WI38 (cell line): Measurements from ENCODE around the gene TBCK.
"Not testable (repeated sequence)": the region's sequence is repeated elsewhere in the genome, so short reads cannot be mapped to it uniquely, and the experiment has no call there.

Experiments
- H3K4me3 ChIP-seq: 2 replicates; pipeline ENCODE4 v1.5.1; 2011; ENCODE audit warnings: low read depth, mild to moderate bottlenecking, control low read depth, low read length
- TF ChIP-seq, protein P1 (sequence below): IDR thresholded peaks from 2 replicates; pipeline ENCODE4 v1.5.1; 2012; ENCODE audit warnings: low read depth, mild to moderate bottlenecking, control low read depth, low read length

Gene TBCK

GRCh38 chr4:106337916-106338315 is 21.9 kb upstream of the TBCK start:
- TF ChIP-seq, protein P1, sequence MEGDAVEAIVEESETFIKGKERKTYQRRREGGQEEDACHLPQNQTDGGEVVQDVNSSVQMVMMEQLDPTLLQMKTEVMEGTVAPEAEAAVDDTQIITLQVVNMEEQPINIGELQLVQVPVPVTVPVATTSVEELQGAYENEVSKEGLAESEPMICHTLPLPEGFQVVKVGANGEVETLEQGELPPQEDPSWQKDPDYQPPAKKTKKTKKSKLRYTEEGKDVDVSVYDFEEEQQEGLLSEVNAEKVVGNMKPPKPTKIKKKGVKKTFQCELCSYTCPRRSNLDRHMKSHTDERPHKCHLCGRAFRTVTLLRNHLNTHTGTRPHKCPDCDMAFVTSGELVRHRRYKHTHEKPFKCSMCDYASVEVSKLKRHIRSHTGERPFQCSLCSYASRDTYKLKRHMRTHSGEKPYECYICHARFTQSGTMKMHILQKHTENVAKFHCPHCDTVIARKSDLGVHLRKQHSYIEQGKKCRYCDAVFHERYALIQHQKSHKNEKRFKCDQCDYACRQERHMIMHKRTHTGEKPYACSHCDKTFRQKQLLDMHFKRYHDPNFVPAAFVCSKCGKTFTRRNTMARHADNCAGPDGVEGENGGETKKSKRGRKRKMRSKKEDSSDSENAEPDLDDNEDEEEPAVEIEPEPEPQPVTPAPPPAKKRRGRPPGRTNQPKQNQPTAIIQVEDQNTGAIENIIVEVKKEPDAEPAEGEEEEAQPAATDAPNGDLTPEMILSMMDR: no peak
- no peak overlapping the region for H3K4me3 ChIP-seq

- TF ChIP-seq, protein P1: no peak
- no peak overlapping the region for H3K4me3 ChIP-seq
Observed at GRCh38 chr4:106336618-106337017, 20.6 kb upstream of the TBCK start.

DNA sequence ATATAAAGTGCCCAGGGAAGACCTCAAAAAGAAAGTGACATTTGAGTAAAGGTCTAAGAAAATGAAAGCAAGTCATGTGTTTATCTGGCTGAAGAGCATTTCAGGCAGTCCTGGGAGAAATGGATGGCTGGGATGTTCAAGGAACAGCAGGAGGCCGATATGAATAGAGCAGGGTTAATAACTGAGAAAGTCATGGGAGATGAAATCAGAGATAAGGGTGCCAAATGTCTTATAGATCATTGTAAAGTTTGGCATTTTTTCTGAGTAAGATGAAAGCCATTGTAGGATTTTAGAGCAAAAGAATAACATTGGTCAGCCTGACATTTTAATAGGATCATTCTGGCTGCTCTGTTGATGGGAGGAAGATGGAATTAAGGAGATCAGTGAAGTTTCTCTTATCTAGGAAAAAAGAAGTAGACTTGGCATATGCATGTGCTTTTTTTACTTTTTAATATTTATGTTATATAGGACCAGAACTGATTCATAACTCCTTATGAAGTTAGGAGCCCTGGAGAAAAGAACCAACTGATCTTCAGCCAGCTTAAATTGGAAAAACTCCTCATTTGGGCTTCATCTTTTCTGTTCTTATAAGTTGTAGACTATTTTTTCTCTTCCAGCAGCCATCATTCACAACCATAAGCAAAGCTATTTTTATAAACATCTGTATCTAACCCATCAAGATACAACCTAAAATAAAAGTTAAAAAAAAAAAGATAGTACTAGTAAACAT is 18.9 kb upstream of the TBCK start:
- no peak overlapping the region for H3K4me3 ChIP-seq
- TF ChIP-seq, protein P1: no peak

- TF ChIP-seq, protein P1: no peak
Observed at GRCh38 chr4:106333186-106333585, 17.2 kb upstream of the TBCK start.

GRCh38 chr4:106329041-106329618 is 13.1 kb upstream of the TBCK start:
- TF ChIP-seq, protein P1: peak; percentile 37; the same call in 1 of the 2 replicates
- no peak overlapping the region for H3K4me3 ChIP-seq

More at GRCh38 chr4:106333186-106333585, 17.2 kb upstream of the TBCK start:
- no peak overlapping the region for H3K4me3 ChIP-seq

DNA sequence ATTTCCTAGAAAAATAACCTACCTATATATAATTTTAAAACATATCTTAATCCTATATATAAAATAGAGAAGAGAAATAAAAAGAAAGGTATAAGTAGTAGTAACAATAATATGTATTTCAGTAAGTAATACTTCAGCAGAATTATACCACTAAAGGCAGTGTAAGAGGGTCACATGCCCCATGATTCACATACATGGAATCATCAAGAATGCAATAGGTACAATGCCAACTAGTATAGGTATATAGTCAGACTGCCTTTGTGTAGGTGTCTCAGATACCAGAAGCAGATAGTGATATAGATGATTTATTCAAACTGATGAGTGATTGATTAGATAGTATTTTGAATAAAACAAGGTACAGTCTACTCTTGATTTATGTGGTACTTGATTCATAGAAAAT is 9.8 kb upstream of the TBCK start:
- H3K4me3 ChIP-seq: no peak overlapping the region
- TF ChIP-seq, protein P1: no peak

GRCh38 chr4:106323119-106323518 is 7.1 kb upstream of the TBCK start:
- TF ChIP-seq, protein P1: no peak
- H3K4me3 ChIP-seq: no peak overlapping the region

GRCh38 chr4:106321814-106322213 is 5.8 kb upstream of the TBCK start:
- H3K4me3 ChIP-seq: not testable (repeated sequence)

DNA sequence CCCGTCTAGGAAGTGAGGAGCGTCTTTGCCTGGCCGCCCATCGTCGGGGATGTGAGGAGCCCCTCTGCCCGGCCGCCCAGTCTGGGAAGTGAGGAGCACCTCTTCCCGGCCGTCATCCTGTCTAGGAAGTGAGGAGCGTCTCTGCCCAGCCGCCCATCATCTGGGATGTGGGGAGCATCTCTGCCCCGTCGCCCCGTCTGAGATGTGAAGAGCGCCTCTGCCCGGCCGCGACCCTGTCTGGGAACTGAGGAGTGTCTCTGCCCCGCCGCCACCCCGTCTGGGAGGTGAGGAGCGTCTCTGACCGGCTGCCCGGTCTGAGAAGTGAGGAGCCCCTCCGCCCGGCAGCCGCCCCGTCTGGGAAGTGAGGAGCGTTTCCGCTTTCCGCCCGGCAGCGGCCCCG is 5.2 kb upstream of the TBCK start:
- H3K4me3 ChIP-seq: not testable (repeated sequence)
